ENCODE data around the gene ARHGEF17.

Gene ARHGEF17

DNA sequence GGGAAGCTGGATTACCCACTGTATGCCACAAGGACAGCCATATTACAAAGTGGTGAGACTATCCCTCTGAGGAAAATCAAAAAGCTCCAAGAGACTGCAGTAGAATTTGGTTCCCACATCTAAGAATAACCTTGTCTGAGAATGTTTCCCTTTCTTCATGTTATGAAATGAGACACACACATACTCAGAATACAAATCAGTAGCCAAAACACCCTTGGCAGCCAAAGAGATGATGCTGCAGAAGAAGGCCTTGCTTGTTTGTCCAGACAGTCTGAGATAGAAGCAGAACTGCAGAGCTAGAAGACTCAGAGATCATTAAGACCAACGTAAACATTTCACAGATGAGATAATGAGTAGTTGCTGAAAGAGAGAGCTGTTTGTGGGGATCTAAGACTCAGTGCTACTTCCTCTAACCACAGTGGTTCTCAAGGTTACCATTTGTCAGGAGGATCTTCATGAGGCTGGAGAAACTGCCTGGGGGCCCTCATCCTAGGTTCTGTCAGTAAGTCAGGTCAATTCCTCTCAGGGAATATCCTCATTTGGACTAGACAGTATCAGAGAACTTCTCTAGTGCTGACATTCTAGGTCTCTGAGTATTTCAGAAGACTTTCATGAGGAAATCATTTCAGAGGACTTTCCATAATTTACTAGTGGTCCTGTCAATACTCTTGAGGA is 107.0 kb downstream of the ARHGEF17 start:
- no peak for DNase-seq

DNA sequence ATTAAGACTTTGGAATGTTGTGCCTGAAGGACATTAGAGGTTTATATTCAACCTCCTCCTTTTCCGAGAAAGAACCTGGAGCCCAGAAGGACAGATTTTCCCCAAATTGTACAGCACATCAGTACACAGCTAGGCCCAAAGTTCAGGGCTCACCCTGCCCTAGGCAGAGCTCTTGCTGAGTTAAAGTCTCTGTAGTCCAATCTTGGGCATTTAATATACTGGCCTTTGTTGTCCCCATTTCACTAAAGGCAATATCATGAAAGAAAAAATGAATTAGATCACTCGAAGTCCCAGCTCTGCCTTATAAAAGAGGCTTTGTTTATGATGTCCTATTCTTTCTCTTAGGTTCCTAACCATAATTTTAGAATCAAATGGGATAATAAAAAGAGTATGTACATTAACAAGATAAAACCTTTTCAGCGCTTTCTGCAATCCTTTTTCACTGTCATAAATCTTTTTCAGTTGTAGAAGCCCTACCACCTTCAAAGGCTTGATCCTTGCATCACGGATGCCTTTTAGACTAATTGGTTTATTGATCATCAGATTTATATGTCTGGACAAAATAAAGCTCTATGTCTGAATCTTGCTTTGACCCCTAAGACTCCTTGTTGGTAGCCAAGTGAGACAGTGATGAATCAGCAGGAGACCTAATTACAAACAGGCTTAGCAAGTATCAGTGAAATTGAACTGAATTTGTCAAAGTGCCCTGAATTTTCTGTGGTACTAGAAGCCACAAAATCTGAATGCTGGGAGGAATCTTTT is 108.0 kb downstream of the ARHGEF17 start:
- no peak for DNase-seq

DNA sequence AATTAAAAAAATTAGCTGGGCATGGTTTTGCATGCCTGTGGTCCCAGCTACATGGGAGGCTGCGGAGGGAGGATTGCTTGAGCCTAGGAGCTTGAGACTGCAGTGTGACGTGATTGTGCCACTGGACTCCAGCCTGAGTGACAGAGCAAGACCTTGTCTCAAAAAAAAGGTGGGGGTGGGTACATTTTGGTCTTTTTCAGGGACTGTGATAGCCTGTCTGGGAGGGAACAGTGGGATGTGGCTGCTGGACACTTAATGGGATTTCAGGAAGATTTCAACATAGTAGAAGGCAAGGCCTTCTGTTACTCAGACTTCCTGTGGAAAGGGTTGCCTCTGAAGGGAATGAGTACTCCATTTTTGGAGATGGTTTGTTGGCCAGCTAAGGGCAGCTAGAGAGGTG is 108.7 kb downstream of the ARHGEF17 start:
- DNase-seq: no peak

Measured in activated CD8-positive, alpha-beta memory T cell treated with anti-CD3 and anti-CD28 coated beads for 24 hours (primary cell).